Endothelial cell (in vitro differentiated cells): ENCODE results near the gene TTC23. TPM values are rescaled to one million over a fixed set of nuclear protein-coding genes. Genes with fewer than 3 reads are reported as not detected.

Experiments used
- DNase-seq: peaks from one replicate; pipeline ENCODE4 v3.0.0; 2021; ENCODE audit warnings: low spot score
- H3K27ac Mint-ChIP-seq: one replicate; pipeline ENCODE4 v1.8.0; 2021; ENCODE audit warnings: mixed read lengths, inconsistent platforms; ENCODE audit not compliant: unreplicated experiment
- H3K27me3 Mint-ChIP-seq: one replicate; pipeline ENCODE4 v1.8.0; 2021; ENCODE audit warnings: mild to moderate bottlenecking, moderate library complexity, mixed read lengths, inconsistent platforms; ENCODE audit not compliant: unreplicated experiment
- H3K36me3 Mint-ChIP-seq: one replicate; pipeline ENCODE4 v1.8.0; 2021; ENCODE audit warnings: mild to moderate bottlenecking, low read depth, mixed read lengths, inconsistent platforms; ENCODE audit not compliant: unreplicated experiment
- H3K4me1 Mint-ChIP-seq: one replicate; pipeline ENCODE4 v1.8.0; 2021; ENCODE audit warnings: mild to moderate bottlenecking, mixed read lengths, inconsistent platforms; ENCODE audit not compliant: unreplicated experiment
- H3K4me3 Mint-ChIP-seq: one replicate; pipeline ENCODE4 v1.8.0; 2021; ENCODE audit warnings: mild to moderate bottlenecking, mixed read lengths, inconsistent platforms; ENCODE audit not compliant: unreplicated experiment
- H3K9me3 Mint-ChIP-seq: one replicate; pipeline ENCODE4 v1.8.0; 2021; ENCODE audit warnings: mixed read lengths, inconsistent platforms; ENCODE audit not compliant: unreplicated experiment
- total RNA-seq: library from RNA; stranded (reverse); fragmentation: NEBNext Ultra II Directional; extraction: Animal tissue kit (Norgen Biotek cat#: 25700); gene quantifications from one replicate; pipeline ENCODE4 v1.2.1, GENCODE V29; 2021; ENCODE audit not compliant: unreplicated experiment
- TF ChIP-seq, protein P1 (sequence below): fragments of 200-600 bp; sonication (generic); IDR thresholded peaks from one replicate; pipeline ENCODE4 v1.5.0; 2021; ENCODE audit warnings: antibody characterized with exemption; ENCODE audit not compliant: unreplicated experiment

Gene TTC23
- total RNA-seq, 1 donor from 2014 or later = 24.3 TPM

DNA sequence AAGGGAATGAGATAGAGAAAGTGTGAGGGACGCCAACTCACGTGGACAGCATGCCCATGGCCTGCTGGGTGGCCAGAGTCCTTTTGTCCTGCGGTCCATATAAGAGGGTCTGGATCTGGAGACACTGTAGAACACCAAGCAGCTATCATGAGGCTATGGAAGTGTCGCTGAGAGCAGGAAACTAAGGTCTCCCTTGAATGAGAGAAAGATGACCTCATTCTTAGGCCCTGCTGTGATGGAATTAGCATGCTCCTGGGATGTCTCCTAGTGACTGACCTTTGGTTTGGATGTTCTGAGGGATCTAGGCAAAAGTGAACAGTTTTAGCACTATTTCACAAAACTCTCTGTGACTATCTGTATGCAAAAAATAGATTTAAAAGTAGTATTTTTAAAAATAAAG lies 110.1 kb downstream of the TTC23 start:
- Mint-ChIP-seq H3K9me3 (no peaks in the 10 kb centered on the region), H3K4me1 (peaks cover 6% of the 10 kb centered on the region), H3K4me3 (no peak overlapping the region), H3K36me3 (peaks cover 9% of the 10 kb centered on the region), H3K27ac (no peak overlapping the region), H3K27me3 (no peaks in the 10 kb centered on the region)
- TF ChIP-seq, protein P1, sequence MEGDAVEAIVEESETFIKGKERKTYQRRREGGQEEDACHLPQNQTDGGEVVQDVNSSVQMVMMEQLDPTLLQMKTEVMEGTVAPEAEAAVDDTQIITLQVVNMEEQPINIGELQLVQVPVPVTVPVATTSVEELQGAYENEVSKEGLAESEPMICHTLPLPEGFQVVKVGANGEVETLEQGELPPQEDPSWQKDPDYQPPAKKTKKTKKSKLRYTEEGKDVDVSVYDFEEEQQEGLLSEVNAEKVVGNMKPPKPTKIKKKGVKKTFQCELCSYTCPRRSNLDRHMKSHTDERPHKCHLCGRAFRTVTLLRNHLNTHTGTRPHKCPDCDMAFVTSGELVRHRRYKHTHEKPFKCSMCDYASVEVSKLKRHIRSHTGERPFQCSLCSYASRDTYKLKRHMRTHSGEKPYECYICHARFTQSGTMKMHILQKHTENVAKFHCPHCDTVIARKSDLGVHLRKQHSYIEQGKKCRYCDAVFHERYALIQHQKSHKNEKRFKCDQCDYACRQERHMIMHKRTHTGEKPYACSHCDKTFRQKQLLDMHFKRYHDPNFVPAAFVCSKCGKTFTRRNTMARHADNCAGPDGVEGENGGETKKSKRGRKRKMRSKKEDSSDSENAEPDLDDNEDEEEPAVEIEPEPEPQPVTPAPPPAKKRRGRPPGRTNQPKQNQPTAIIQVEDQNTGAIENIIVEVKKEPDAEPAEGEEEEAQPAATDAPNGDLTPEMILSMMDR = no peak
- no peak for DNase-seq

DNA sequence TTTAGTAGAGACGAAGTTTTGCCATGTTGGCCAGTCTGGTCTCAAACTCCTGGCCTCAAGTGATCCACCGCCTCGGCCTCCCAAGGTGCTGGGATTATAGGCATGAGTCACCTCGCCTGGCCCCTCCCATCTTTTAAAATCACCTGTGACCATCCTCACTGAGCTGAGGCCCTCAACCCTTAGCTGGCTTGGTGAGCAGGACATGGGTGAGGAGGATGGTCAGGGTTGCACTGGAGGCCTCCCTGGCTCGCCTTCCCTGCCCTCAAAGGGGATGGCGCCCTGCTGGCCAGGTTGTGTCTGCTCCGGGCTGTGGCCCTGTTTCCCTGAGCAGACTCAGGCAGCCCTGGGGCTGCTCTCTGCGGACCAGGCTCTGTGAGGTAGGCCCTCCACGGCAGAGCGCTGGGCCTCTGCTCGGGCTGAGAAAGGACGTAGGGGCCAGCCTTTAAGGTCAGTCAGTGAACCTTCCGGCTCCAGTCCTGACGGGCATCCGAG lies 110.8 kb downstream of the TTC23 start:
- H3K4me1 Mint-ChIP-seq = peaks cover 5% of the 10 kb centered on the region
- TF ChIP-seq, protein P1 = no peak
- no peak overlapping the region for H3K27ac Mint-ChIP-seq
- H3K9me3 Mint-ChIP-seq = no peaks in the 10 kb centered on the region
- no peaks in the 10 kb centered on the region for H3K27me3 Mint-ChIP-seq
- H3K4me3 Mint-ChIP-seq = no peak overlapping the region
- peaks cover 9% of the 10 kb centered on the region for H3K36me3 Mint-ChIP-seq
- no peak for DNase-seq

DNA sequence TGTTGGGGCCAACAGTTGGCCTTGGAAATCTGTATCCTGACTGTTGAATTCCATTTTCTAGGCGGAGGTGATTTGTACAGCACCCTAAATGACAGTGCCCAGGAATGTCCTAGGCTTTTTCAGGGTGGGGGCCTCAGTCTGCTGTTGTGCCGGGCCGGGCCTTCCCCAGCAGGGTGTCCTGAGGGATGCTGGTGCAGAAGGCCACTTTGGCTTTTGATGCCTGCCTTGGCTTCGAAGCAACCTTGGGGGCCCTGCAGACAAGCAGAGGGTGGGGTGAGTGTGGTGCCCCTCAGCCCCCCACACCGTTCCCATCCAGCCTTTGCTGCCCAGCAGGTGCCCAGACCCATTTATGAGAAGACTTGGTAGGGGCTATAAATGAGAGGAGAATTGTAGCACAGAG lies 111.5 kb downstream of the TTC23 start:
- no peak overlapping the region for H3K4me3 Mint-ChIP-seq
- H3K4me1 Mint-ChIP-seq = no peaks in the 10 kb centered on the region
- H3K27me3 Mint-ChIP-seq = no peaks in the 10 kb centered on the region
- peaks cover 9% of the 10 kb centered on the region for H3K36me3 Mint-ChIP-seq
- H3K9me3 Mint-ChIP-seq = no peaks in the 10 kb centered on the region
- H3K27ac Mint-ChIP-seq = no peak overlapping the region
- TF ChIP-seq, protein P1 = no peak
- no peak for DNase-seq

DNA sequence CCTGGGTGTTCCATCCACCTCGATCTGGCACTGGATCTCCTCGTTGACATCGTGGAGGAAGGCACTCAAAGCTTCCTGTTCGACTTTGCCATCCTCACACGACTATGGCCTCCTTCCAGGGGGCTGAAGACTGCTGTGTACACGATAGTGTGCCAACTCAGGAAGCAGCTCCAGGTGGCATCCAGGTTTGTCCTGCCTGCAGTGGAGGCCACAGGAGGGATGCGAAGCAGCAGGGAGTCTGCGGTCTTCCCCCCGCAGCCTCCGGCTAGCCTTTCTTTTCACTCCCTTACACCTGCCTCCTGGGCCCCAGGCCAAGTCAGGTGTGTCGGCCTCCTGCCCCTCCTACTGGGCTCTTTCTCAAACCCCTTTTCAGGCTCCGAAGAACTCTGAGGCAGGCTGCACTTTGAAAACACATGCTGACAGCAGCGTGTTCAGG lies 112.3 kb downstream of the TTC23 start:
- Mint-ChIP-seq H3K4me3 (no peak overlapping the region), H3K4me1 (no peaks in the 10 kb centered on the region), H3K36me3 (peaks cover 9% of the 10 kb centered on the region), H3K27me3 (no peaks in the 10 kb centered on the region), H3K27ac (no peak overlapping the region), H3K9me3 (no peaks in the 10 kb centered on the region)
- TF ChIP-seq, protein P1 = no peak
- no peak for DNase-seq

DNA sequence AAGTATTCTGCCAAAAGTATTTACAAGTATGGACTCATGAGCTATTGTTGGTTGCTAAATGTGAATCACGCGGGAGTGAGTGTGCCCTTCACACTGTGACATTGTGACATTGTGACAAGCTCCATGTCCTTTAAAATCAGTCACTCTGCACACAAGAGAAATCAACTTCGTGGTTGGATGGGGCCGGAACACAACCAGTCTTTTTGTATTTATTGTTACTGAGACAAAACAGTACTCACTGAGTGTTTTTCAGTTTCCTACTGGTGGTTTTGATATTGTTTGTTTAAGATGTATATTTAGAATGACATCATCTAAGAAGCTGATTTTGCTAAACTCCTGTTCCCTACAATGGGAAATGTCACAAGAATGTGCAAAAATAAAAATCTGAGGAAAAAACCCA lies 114.2 kb downstream of the TTC23 start:
- peaks cover 13% of the 10 kb centered on the region for H3K36me3 Mint-ChIP-seq
- peaks cover 8% of the 10 kb centered on the region for H3K4me1 Mint-ChIP-seq
- no peak overlapping the region for H3K4me3 Mint-ChIP-seq
- H3K27ac Mint-ChIP-seq = no peak overlapping the region
- DNase-seq = no peak
- no peaks in the 10 kb centered on the region for H3K27me3 Mint-ChIP-seq
- no peaks in the 10 kb centered on the region for H3K9me3 Mint-ChIP-seq
- TF ChIP-seq, protein P1 = no peak
